Stimulated activated CD4-positive, alpha-beta T cell treated with anti-CD3 and anti-CD28 coated beads, Interleukin-1b, Interleukin-23, amount 100 ng/mL, for 4 hours (primary cell): ENCODE results near the gene APBB1.

Source experiments
- DNase-seq, 2 donors: peaks; one replicate each; pipeline ENCODE4 v3.0.0-alpha.2; 2020; ENCODE audit warnings: low read depth in 2 of 2

APBB1 gene

GRCh38 chr11:6391537-6392134, 27.3 kb downstream of the APBB1 start:
- DNase-seq, result no peak

- no peak for DNase-seq
These were observed 28.0 kb downstream of the APBB1 start for GRCh38 chr11:6390718-6391469.

DNA sequence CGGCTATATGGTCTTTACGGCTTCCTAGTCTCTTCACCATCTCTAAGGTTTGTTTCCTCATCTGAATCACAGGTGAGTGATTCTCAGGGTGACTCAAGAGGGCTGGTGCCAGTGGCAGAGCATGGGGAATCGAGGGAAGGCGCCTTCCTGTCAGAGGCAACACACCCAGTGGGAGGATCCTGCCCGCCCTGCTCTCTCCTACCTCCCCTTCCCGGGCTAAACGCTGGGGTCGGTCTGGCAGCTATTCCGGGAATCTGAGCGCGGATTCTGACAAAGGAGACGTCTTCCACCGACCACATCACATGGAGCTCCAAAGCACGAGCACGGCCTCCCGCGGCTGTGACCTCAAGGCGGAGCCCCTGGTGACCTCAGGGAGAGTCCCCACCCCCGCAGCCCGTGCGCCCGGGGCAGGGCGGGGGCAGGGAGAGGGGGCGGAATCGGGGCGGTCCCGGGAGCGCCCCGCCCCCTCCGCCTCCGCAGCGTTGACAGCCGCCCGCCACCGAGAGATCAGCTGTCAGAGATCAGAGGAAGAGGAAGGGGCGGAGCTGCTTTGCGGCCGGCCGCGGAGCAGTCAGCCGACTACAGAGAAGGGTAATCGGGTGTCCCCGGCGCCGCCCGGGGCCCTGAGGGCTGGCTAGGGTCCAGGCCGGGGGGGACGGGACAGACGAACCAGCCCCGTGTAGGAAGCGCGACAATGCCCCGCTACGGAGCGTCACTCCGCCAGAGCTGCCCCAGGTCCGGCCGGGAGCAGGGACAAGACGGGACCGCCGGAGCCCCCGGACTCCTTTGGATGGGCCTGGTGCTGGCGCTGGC, 28.8 kb downstream of the APBB1 start, which contains the start of gene SMPD1:
Gene SMPD1, plus strand, starts transcription at position 570 of the 813 bp plus-strand sequence. Its CDS starts 125 bp downstream, at position 695.
- DNase-seq, result peak; percentile 92 to 95

GRCh38 chr11:6388748-6389147, 30.1 kb downstream of the APBB1 start:
- no peak for DNase-seq

DNA sequence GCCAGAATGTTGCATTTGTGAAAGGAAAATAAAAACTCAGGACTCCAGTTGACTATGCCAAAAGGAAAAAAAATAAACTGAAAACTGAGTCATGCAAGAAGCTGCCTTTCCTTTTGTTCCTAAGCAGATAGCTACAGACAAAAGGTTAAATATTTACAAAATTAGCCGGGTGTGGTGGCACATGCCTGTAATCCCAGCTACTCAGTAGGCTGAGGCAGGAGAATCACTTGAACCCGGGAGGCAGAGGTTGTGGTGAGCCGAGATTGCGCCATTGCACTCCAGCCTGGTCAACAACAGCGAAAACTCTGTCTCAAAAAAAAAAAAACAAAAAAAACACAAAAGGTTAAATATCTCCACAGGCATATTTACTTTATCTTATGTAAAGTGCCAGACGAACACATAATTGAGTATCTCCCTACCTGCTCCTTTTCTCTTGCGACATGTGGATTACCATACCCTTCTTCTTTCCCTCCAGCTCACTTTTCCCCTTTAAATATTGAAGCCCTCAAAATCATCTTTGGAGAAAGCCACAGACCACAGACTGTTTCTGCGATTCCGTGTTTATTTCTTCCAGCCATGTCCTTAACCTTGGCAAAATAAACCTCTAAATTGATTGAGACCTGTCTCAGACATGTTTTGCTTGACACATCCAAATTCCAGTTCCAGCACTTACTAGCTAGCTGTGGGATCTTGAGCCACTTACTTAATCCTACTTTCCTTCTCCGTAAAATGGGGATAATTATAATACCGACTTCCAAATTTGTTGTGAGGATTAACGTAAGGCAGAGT, 30.9 kb downstream of the APBB1 start:
- DNase-seq, result no peak

DNA sequence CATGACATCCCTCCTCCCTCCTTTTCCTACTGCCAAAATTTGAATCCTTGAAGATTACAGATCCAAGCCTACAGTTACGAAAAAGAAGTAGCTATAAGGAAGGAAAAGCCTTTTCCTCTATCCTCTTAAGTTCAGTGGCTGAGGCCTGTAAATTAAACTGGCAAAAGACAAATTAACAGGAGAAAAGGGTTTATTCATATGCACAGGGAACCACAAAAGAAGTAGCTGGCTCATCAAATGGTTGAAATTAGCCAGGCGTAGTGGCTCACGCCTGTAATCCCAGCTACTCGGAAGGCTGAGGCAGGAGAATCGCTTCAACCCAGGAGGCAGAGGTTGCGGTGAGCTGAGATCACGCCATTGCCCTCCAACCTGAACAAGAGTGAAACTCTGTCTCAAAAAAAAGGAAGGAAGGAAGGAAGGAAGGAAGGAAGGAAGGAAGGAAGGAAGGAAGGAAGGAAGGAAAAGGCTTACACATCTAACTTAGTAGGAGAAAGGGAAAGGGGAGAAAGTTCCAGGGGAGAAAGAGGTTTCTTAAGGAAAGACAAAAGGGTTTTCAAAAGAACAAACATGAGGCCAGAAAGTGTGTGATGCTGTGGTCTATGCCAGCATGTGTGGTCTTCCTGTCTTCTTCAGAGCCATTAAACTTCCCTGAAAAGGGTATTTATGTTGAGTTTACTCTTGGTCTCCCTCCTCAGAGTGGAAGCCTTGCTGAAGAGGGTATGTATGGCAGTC, 33.7 kb downstream of the APBB1 start:
- no peak for DNase-seq

GRCh38 chr11:6378640-6378989, 40.3 kb downstream of the APBB1 start:
- DNase-seq, result no peak

DNA sequence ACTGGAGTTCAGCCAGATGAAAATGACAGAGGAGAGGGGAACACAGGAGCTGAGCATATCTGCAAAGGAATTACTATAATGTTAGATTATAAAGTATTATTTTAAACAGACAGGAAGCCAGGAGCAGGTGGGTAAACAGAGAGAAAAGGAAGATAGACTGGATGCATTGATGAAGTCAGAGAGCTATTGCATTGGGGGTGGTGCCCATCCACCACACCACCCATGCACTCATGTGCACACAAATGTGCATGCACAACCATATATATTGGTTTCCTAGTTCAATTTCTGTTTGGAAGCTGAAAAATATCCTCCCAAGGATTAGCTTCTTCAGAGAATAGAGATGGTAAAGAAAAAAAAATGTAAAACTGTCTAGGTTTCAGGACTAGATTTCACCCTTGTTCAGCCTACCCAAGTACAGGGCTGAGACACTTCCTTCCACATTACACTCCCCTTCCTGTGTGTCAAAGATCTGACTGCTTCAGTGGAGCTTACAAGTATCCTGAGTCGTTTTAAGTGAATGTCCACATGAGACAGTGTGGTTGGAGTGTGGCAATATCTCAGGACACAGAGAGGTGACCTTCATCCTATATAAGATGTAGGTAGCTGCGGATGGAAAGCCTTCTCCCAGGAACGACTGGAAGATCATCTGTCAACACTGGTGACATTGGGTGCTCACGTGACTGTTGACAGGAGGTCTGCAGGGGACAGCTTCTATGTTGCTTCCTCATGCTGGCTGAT, 40.8 kb downstream of the APBB1 start:
- DNase-seq, result no peak

DNA sequence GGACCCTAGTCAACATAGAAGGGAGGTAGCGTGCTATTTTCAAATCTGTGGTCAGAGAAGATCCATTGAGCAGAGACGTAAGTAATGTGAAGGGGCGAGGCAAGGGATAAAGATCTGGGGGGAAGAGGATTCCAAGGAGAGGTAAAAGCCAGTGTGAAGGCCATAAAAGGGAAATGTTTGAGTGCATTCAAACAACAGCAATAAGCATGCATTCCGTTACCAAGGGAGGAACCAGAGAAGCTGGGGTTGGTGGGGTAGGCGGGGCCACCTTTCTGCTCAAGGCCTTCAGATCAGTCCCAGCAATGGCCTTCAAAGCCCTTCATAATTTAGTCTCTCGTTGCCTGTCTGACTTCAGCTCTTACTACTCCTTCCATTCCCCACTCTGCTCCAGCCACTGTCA, 47.1 kb downstream of the APBB1 start:
- no peak for DNase-seq

- DNase-seq, result no peak
These were observed 53.2 kb downstream of the APBB1 start for GRCh38 chr11:6365659-6366058.

DNA sequence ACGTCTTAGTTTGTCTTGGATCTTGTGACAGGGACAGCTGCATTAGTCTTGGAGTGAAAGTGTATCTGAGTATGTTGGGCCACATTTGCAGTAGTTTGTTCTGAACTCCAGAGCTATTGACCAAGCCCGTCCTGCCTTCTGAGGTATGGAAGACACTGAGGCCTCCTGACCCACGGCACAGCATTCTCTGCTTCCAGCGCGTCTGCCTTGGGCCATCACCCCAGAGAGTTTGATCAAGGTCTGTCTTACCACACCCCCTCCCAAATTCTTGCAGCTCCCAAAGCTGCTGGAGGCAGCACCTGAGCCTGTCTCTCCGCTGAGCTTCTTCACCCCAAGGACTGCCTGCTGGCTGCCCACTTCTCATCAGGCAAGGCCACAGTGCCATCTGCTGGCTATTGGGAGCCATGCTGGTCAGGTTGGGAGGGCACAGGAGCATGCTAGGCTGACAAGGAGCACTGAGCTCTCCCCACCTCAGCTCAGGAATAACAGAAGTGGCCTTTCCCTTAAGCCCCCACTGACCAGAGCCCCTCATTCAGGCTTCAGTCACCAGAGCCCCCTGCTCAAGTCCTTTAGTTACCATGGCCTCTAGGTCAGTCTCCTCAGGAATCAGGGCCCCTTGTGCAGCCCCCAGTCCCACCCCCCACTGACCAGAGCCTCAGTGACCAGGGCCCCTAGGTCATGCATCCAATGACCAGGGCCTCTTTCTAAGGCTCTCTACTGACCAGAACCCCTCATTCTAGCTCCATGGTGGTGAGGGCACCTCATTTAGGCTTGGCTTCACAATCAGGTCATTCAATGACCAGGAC, 55.8 kb downstream of the APBB1 start:
- peak; percentile 52 to 57 for DNase-seq

GRCh38 chr11:6362185-6362872, 56.6 kb downstream of the APBB1 start:
- DNase-seq, result no peak

DNA sequence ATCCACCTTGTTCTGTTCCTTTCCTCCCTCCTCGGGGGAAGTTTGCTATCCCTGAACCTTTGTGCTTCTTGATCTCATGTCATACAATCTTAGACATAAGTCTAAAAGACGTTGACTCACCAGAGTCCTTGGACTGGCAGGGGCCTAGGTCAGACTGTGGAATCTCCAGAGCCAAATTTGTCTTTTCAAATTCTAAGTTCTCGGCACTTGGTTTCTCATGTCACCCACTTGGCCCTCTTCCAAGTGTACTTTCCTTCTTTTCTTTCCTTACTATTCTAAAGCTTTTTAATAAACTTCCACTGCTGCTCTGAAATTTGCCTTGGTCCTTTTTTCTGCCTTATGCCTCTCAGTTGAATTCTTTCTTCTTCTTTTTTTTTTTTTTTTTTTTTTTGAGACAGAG, 58.7 kb downstream of the APBB1 start:
- no peak for DNase-seq

DNA sequence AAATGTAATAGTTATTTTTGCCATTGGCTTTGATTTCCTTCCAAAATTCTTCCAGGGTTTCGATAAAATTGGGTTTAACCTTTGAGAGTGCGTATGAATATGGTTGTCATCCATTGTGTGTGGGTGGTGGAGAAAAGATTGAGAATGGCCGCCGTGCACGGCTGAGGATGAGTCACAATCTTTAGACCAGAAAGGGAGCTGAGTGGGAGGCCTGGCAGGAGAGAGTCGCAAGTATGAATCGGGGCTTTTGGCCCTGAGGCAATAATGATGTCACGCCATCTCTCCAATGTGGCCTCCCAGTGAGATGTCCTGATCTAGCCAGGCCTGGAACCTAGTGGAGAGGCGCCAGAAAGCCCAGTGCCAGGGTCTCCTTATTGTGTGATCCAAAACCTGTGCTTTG, 61.7 kb downstream of the APBB1 start:
- no peak for DNase-seq

DNA sequence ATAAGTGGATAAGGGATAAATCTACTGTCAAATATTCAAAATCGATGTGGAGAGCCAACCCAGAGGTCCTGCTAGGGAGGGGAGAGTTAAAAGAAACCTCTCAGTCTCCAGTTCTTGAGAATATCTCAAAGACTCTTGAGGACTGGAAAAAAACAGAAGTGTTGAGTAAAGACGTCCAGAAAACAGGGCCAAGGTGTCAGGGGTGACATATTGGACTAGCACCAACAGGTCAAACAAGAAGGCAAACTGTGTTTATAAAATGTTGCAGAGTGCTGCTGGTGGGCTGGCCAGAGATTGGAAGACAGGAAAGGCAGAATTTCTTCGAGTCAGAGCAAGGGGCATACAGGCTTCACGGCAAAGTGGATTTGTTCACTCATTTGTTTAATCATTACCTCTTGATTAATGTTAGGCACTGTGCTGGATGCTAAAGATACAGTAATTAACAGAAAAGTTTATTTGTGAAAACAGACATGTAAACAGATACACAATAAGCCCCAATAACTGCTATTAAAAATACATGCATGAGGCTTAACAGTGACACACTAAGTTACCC, 62.3 kb downstream of the APBB1 start:
- no peak for DNase-seq

DNA sequence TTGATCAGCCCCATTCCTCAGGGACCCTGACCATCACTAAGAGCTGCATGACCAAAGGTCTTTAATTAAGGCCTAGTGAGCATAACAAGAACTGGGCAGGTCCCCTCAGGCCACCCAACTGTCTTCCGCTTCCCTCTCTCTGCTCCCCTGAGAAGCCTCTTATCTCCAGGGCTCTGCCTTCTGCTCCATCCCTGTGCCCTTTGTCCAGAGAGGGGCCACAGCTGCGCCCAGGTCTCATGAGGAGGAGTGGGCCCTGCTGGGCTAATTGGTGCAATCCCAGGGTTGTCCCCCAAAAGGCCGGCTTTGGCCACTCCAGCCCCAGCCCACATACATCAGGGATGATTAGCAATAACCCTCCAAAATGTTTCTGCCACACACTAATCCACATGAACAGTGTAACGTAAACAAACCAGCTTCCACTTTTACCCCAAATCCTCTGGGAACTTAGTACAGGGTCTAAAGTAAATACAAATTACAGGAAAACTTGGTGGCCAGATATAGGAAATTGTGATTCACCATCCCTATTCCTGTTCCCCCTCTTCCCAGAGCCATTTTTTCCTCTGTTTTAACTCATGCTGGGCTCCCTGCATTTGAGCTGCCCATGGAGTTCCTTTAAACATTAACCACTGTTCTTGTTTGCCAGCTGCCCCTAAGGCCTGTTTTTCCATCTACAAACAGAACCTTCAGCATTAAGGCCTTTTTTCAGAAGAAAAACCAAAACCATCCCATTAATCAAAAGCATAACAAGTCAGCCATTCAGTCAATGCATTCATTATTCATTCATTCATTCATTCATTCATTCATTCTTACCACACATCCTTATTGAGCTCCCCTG, 64.0 kb downstream of the APBB1 start:
- no peak for DNase-seq

DNA sequence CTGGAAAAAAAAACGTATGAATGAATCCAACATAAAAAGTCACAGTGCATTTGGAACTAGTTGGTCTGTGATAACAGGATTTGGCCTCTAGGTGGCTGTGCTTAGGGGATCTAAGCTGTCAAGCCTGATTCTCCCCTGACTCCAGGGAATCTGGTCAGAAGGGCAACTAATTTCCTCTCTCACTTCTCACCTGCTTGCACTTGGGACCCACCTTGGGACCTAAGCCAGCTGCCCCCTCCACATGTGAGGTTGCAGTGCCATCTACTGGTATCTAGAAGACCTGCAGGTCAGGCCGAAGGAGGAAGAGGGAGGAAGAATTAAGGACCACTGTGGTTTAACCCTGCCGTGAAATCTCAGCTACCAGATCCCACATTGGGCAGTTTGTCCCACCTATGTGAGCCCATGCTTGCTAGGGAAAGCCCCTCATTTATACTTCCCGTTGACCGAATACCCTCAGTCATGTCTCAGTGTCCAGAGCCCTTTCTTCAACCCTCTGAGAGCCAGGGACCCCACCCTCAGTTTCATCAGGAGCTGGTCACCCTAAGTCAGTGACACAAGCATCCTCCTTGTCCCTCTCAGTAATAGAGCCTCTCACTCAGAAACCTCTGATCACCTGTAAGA, 65.4 kb downstream of the APBB1 start:
- peak; percentile 30 to 46 for DNase-seq
